Amygdala (tissue), 56 donors: ENCODE results near the gene SPIN1.

Source experiments
- DNase-seq, 56 donors: peaks; one replicate each; lab custom pipeline; 2025; lab: John Stamatoyannopoulos, UW

Gene SPIN1

DNA sequence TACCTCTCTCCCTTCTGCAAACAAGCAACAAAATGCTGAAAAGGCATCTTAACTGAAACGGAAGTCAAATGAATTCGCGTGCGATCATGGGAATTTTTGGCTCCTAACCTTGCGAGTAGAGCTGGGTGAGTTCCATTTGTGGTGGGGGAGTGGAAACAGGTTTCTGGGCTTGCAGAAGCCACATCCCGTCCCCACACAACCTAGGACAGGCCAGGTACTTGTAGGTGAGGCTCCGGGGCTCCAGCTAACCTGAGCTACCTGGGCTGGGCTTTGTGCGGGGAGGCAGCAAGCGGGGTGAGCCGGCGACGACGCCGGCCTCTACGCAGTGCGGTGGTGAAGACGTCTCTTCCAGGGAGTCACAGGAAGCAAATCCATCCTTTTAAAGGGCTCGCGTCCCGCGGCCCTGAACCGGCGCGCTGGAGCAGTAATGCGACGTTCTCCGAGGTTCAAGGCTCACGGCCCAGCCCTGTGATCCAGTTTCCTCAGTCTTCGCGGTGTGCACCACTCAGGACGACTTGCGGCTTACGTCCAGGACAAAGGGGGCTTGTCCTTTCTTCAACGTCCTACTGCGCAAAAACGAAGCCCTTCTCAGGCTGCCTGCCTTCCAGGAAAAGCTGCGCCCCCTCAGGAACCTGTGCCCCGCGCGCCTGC lies 567 bp upstream of the SPIN1 start:
- DNase-seq, result peak in 44 of 56 donors; percentile 11 to 76 (median 50)

DNA sequence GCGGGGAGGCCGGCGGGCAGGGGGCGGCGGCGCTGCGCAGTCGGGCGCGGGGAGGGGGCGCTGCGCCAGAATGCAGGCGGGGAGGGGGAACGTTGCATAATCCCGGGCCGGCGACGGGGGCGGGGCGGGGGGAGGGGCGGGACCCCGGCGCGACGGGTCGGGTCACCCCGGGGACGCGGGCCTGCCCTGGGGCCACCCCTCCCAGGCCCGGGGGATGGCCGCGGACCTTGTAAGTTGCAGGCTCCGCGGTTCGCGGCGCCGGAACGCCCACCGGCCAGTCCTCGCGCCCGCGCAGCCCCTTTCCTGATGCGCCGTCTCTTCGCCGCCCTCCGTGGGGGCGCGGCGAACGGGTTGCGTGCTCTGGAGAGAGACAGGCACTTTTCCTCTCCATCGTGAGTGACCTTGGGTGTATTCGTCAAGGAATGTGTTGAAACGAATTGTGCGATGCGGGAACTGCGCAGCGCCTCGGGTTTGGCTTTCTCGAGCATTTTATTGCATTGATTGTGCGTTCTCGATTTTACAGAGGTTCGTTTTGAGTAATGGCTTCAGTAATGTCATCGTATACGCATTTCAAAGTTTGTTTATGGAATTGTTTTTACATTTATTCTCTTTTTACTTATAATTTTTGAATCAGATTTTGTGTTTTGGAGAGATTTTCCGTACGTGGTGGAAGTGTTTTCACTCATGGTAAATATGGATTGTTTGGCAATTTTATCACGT lies 802 bp downstream of the SPIN1 start:
- peak in 42 of 56 donors; percentile 6 to 78 (median 53) for DNase-seq

DNA sequence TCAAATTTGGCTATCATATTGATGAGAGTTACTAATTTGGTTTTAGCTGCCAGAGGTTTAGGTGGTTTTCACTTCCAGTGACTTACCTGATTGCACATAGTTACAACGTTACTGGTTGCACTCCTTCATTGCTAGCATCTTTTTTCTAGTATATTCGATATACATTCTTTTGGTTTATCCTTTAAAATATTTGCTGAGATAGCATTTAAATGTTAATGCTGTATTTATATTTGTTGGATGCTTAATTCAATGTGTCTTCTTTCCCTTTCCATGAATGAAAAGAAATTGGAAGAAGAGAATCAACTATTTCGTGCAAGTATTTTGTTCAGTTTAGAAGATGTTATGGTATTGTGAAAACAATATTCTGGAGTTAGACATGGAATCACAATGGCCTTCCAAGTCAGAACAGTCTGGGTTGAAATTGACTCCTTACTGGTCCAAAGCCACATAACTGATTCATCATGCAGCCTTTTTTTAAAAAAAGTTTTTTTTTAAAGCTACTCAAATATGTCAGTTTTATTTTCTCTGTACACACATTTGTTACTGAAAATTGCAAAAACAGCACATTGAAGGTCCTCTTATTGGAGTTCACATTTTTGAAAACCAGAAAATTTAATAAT lies 2.2 kb downstream of the SPIN1 start:
- DNase-seq, result no peak

DNA sequence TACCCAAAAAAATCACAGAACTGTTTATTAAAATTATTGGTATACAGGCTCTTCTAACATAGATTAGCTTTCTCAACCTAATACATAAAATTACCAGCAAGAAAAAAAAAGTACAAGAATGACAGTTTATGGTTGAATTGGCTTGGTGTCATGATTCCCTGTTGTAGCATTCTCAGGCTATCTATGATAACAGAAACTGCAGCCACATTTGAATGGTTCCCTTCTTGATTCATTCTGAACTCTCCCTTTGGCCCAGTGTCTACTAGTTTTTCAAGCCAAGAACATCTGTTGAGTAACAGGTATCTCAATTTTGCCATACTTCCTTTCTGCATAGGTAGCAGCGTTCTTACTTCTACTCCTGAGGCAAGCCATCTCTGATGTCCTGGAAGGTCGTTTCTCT lies 3.0 kb downstream of the SPIN1 start:
- DNase-seq, result no peak

DNA sequence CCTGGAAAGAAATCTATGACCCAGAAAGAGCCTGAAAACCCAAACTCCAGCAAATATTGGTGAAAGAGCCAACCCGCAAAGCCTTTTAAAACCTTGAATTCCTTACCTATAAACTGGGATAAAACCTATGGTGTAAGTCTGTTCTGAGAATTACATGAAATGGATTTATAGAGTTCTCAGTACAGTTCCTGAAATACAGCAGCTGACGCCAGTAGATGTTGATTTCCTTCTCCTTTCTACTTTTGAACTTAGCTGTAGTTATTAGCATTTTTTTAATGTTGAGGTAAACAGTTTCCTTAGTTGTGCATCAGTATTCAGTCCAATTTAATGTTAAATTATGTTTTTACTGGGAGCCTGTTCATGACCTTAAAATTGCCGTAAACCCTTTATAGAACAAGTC lies 3.7 kb downstream of the SPIN1 start:
- no peak for DNase-seq

DNA sequence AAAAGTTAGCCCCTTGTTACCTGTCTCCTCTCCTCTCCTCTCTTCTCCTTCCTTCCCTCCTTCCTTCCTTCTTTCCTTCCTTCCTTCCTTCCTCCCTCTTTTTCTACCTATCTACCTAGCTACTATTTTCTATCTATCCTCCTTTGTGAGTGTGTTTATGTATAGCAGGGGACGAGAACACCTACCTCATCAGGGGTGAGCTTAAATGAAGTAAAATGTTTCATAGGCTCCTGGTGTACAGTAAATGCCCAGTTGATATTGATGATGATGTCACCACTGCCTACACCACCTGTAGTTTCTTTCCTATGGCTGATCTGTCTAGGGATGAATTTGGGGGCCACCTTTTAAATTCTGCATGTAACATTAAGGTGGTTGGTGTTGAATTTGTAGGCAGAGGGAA lies 4.3 kb downstream of the SPIN1 start:
- no peak for DNase-seq

DNA sequence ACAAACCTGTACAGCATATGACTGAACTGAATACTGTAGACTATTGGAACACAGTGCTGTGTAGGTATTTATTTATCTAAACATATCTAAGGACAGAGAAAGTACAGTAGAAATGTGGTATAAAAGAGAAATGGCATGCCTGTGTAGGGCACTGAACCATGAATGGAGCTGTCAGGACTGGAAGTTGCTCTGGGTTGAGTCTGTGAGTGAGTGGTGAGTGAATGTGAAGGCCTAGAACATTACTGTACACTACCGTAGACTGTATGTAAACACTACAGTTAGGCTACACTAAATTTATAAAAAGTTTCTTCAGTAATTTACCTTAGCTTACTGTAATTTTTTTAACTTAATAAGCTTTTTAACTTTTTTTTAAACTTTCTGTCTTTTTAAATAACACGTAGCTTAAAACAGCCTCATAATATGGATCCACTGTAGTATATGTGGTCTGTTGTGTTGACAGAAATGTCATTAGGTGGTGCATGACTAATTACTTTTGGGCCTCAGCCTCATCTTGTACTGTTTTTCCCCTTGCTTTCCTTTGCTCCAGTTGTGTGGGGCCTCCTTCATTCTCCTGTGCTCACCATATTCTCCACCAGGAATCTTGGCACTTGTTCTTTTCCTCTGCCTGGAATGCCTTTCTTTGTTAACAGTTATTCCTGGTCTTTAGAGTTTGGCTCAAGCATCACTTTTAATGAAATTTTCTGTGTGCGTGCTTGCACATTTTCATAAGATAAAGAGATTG lies 8.8 kb downstream of the SPIN1 start:
- no peak for DNase-seq

DNA sequence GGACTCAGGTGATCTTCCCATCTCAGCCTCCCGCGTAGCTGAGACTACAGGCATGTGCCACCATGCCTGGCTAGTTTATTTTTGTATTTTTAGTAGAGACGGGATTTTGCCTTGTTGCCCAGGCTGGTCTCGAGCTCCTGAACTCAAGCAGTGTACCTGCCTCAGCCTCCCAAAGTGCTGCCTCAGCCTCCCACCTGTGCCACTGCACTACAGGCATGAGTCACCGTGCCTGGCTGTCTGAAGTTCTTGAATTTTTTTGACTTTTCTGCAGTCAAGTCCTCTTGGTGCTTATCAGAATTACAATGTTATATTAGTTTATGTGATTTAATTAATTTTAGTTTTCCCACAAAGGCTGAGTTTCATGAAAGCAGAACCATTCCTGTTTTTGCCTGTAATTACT lies 9.8 kb downstream of the SPIN1 start:
- DNase-seq, result no peak

DNA sequence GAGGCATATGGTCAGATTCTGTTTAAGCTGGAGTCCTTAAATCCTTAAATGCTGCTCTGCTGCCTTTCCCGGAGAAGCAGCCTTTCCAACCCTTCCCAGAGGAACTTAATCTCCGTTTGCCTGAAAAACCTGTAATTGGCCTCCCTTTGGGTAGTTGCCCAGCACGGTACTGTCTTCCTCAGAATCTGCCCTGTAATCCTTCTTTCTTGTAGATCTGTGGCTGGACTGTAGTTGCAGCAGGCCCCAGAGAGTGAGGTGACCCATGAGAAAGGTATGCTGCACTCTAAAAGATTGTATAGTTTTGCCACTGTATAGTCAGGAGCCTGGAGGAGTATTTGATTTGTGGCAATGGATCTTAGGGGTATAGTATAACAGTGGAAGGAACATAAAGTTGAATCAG lies 11.7 kb downstream of the SPIN1 start:
- no peak for DNase-seq

DNA sequence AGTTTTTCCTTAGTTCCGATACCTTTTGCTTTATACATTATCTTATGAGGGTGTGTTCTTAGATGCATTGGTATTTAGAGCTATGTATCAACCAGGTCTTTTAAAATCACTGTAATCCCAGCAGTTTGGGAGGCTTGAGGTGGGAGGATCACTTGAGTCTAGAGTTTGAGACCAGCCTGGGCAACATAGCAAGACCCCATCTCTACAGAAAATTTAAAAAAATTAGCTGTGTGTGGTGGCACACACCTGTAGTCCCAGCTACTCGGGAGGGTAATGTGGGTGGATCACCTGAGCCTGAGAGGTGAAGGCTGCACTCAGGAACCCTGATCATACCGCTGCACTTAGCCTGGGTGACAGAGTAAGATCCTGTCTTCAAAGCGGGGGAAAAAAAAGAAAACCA lies 15.1 kb downstream of the SPIN1 start:
- no peak for DNase-seq

DNA sequence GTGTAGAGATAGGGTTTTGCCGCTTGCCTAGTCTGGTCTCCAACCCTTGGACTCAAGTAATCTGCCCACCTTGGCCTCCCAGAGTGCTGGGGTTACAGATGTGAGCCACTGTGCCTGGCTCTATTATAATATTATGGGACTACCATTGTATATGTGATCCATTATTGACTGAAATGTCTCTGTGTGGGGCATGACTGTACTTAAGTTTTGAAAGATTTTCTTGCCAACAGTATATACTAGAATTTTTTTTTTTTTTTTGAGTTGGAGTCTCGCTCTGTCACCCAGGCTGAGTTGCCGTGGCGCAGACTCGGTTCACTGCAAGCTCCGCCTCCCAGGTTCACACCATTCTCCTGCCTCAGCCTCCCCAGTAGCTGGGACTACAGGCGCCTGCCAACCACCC lies 17.8 kb downstream of the SPIN1 start:
- DNase-seq, result no peak

DNA sequence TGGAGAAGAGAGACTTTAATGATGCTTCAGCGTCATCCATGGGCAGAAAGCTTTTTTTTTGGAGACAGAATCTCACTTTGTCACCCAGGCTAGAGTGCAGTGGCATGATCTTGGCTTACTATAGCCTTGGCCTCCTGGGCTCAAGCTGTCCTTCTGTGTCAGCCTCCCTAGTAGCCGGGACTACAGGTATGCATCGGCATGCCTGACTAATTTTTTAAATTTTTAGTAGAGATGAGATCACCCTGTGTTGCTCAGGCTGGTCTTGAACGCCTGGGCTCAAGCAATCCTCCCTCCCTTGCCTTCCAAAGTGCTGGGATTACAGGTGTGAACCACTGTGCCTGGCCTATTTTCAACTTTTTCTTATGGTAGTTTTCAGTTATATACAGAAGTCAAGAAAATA lies 23.2 kb downstream of the SPIN1 start:
- DNase-seq, result no peak

DNA sequence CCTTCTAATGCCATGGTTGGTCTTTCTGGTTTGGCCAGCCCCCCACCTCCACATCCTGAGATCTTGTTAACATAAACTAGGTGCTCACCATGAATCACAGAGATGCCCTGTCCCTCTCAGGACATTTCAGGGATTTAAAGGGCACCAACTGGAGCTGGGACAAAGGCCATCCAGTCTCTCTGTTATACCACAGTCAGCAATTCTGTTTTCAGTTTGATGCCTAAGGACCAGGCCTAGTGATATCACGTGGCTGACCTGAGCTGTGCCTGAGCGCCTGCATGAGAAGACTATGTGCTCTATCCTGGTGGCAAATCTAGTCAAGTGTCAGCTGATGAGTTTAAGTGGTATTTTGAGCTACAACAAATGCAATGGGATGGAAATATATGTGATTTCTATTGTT lies 26.1 kb downstream of the SPIN1 start:
- DNase-seq, result no peak

DNA sequence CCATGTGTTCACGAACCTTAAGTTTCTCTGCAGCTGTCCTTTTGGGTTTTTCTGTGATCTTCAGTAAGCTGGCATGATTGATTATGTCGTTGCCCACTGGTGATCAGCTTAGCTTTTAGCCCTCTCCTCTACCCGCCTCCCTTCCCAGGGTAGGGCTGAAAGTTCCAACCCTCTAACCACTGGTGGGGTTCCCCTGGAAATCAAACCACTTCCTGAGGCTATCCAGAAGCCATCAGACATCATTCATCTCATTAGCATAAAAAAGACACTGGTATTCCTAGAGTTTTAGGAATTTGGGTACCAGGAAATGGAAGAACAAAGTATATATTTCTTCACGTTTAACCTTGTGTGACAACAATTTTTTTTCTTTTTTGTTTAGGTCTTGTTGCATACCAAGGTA lies 29.8 kb downstream of the SPIN1 start:
- no peak for DNase-seq

DNA sequence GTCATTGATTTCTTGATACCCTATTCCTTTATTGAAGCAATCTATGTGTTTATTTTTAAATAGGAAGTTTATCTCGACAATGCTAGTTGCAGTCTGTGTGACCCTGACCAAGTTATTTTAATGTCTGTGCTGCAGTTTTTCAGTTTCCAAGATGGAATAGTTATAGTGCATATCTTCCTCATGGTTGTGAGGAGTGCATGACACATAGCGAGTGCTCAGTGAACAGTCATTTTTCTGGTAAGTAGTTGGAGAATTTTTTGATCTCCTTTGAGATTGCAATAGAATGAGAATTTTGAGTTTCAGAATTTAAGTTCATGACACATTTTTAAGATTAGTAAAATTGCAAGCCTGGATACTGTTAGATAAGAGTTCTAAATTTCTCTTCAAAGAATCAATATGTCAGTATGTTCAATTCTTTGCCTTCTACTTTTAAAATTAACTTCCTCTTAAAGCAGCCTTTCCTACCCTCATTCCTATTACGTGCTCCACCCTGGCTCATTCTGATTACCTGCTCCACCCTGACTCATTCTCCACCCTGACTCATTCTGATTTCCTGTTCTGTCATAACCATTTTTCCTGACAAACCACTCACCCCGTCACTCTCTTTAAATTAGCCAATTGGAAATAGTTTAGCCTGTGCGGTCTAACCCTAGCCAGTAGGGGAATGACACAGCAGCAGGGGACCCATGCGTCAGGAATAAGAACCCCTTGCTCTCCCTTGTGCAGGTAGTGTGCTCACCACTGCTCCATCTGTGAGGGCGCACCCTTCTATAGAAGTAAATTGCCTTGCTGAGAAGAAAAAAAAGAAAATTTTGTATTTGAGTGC lies 30.7 kb downstream of the SPIN1 start:
- DNase-seq, result no peak

DNA sequence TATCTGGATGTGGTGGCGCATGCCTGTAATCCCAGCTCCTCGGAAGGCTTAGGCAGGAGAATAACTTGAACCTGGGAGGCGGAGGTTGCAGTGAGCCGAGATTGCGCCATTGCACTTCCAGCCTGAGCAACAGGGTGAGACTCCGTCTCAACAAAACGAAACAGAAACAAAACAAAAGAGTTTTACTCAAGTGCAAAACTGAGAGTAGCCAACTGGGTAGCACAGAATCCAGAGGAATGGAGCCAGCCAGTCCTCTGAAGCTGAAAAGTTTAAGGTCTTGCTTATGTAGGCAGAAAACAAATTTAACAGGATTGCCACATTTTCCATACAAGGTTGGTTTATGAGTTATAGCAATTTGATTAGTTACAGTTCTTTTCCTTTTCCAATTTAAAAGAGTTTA lies 32.0 kb downstream of the SPIN1 start:
- DNase-seq, result peak in 2 of 56 donors; percentile 2

DNA sequence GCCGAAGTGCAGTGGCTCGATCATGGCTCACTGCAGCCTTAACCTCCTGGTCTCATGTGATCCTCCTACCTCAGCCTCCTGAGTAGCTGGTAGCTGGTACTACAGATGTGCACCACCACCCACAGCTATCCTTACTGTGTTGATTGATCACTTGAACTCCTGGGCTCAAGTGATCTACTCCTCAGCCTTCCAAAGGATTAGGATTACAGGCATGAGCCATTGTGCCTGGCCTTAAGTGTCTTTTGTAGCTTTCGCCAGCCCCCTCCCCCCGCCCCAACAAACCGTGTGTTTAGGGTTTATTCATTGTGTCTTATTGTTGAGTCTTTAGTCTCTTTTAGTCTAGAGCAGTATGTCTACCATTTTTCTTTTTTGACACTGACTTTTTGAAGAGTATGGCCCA lies 33.1 kb downstream of the SPIN1 start:
- DNase-seq, result no peak

DNA sequence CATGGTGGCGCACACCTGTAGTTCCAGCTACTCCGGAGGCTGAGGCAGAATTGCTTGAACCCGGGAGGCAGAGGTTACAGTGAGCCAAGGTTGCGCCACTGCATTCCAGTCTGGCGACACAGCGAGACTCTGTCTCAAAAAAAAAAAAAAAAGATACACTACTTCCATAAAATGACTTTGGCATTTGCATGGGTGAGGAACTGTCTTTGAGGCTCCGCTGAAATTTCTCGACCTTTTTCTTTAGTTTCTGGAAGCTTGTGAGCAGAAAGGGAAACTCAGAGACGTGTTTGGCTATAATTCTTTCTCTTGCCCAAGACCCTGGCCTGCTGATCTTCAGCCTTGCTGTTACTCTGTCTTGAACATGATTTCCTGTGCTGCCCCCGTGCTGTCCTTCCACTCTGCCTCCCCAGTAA lies 37.3 kb downstream of the SPIN1 start:
- peak in 1 of 56 donors; percentile 2 for DNase-seq

DNA sequence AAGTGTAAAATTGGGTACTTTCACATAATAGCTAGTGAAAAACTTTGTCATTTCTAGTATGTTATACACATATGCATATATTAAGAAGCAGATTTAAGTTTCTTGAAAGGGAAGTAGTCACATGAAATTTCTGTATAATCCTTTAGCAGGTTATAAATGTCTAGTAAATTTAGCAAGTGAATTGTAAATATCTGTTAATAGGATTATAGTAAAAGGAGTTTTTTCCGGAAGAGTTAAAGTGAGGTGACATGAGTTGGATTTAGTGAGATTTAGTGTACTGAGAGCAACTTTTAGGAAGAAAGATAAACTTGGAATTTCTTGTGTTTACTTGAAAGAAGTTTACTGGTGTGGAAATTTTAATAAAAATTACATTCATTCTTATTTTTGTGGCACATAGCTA lies 38.4 kb downstream of the SPIN1 start:
- no peak for DNase-seq
